NCI-H1092 treated with DMSO at 0.1 percent for 48 hours (cell line): ENCODE data around the gene WFIKKN2.

ENCODE experiments used
- DNase-seq: peaks from one replicate; lab custom pipeline; 2025; lab: John Stamatoyannopoulos, UW

Gene WFIKKN2

DNA sequence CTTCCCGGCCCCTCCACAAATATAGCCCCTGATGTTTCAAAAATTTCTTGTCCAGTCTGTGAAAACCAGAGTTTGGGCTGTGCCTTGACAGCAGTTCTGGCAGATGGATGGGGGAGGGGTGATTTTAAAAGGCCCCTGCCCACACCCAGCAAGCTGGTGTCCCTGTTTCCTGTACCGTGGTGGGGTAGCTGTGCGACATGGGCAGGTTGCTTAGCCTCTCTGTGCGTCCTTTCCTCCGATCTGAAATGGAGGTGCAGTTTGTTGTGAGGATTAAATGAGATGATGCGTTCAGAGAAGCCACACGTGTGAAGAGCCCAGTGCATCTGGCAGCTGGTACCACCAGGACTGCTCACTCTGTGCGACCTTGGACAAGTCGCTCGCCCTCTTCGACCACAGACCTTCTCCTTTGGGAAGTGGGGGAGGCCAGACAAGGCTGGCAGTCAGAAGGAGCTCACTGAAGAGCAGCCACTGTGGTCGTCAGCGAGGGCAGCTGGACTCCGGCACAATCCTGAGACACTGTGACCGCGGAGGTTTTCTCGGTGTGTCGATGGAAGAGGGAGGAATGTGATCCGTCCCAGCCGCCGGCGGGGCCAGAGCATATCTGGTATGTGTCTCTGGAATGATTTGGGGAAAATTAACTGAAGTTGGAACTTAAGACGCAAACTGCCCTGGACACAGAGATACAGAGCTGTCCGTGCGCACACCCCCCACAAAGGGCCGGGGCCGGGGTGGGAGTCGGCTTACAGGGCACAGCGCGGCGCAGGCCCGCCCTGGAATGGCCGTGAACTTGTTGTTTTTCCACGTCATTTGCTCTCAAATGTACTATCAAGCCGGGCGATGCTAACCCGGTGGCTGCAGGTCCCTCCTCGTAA is 721 bp upstream of the WFIKKN2 start:
- DNase-seq = no peak

DNA sequence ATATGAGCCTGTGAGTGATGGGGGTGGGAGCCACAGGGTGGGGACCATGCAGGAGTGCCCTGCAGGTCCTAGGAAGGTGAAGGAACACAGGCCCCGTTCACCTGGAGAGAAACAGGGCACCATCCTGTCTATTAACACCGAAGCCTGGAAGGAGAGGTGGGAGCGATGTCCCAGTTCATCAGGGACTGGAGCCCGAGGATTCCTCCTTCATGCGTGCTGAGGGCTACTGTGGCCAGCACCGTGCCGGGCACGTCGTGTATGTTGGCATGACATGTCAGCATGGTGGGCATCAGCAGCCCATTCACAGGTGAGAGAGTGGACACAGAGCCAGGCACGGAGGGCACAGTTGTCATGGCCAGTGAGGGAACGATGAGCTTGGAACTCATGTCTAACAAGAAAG is 1.4 kb downstream of the WFIKKN2 start:
- DNase-seq = no peak

DNA sequence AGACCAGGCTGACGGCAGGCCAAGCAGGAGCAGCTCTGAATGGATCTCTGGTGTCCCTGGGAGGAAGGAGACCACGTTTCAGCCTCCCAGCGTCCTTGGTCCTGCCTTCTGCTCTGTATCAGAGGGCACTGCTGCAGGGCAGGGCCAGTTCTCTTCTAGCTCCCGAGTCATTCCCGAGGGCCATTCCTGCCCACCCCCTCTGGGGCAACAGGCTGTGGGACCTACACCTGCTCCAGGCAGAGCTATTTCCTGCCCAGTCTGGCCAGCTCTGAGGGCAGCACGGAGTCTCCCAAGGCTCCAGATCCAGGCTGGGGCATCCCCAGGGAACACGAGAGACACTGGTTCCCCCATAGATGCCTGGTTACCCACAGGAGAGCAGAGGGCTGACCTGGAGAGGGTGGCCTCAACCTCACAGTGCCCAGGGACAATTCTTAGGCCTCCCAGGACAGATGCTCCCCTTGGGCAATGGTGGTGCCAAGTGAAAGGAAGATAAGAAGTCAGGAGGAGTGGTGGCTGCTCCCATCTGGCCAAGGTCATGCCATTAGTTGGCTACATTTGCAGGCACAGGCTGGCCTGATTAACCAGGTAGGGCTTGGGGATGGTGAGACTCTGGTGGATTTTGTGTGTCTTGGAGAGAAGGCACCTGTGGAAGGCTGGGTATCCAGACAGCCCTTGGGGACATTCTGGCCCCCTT is 2.0 kb downstream of the WFIKKN2 start:
- DNase-seq = no peak

DNA sequence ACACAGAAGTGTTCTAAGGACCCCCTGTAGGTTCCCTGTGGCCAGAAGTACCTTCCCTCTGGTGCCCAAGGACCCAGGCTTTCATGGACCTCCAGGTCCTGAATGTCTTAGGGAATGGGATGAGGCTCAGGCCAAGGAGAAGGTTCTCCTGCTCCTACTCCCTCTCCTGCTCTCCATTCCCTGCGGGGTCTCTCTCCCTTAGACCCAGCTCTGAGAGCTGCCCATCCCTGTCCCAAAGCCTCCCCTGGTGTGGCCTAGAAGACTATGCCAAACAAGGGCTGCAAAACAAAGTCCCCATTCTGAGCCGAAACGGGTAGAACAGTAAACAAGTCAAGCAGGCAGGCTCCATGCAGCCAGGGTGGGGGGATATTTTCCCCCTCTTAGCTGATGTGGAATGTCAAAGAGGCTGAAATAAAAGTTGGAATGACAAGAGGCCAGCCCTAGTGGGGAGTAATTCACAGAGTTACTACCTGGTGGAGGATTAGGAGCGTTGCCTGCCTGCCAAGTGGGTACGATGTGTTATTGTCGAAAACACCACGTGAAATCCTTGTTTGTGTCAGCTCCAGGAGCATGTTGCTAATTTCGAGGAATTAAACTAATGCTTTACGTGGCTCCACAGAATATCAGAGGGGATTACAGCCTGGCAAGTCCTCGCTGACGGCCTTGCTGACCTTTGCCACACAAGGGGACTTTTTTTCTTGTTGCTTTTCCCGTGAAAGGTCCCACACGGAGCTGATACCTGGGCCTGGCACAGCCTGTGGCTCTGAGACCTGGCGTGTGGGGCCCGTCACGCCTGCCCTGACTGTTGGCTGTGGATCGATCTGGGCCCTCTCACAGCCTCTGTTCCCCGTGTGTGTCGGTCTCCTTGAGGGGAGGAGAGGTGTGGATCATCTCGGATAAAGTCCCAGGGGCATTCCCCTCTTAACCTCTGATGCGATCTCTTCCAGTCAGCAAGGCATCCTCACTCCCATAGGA is 2.9 kb downstream of the WFIKKN2 start:
- no peak for DNase-seq

DNA sequence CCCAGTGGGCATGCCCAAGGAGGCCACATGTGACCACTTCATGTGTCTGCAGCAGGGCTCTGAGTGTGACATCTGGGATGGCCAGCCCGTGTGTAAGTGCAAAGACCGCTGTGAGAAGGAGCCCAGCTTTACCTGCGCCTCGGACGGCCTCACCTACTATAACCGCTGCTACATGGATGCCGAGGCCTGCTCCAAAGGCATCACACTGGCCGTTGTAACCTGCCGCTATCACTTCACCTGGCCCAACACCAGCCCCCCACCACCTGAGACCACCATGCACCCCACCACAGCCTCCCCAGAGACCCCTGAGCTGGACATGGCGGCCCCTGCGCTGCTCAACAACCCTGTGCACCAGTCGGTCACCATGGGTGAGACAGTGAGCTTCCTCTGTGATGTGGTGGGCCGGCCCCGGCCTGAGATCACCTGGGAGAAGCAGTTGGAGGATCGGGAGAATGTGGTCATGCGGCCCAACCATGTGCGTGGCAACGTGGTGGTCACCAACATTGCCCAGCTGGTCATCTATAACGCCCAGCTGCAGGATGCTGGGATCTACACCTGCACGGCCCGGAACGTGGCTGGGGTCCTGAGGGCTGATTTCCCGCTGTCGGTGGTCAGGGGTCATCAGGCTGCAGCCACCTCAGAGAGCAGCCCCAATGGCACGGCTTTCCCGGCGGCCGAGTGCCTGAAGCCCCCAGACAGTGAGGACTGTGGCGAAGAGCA is 4.4 kb downstream of the WFIKKN2 start:
- DNase-seq = no peak

DNA sequence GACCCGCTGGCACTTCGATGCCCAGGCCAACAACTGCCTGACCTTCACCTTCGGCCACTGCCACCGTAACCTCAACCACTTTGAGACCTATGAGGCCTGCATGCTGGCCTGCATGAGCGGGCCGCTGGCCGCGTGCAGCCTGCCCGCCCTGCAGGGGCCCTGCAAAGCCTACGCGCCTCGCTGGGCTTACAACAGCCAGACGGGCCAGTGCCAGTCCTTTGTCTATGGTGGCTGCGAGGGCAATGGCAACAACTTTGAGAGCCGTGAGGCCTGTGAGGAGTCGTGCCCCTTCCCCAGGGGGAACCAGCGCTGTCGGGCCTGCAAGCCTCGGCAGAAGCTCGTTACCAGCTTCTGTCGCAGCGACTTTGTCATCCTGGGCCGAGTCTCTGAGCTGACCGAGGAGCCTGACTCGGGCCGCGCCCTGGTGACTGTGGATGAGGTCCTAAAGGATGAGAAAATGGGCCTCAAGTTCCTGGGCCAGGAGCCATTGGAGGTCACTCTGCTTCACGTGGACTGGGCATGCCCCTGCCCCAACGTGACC is 5.0 kb downstream of the WFIKKN2 start:
- no peak for DNase-seq

DNA sequence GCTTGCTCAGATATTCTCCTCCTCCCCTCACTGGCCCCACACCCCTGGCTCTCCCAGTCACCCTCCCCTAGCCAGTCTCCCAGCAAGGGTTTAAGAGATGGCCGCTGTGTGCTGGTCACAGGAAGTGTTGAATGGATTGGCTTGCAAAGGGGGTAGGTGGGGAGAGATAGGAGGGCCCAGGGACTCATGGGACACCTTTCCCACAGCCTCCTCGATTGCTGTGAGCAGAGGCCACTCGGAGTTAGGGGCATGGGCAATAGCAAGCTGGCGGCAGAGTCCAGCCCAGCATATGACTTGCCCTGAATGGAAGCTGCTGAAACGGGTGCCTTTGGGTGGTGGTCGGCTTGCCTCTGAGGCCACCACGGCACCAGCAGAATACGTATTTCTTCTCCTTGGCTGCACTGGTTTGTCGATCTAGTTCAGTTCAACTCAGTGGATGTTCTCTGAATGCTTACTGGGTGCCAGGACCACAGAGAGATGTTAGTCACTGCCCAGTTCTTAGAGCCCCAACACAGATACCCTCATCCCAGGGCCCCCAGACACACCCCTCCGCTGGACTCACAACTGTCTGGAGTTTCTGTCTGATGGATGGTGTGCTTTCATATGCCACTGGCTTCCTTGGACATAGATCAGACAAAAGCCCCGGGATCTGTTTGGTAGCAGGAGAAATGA is 6.0 kb downstream of the WFIKKN2 start:
- no peak for DNase-seq

DNA sequence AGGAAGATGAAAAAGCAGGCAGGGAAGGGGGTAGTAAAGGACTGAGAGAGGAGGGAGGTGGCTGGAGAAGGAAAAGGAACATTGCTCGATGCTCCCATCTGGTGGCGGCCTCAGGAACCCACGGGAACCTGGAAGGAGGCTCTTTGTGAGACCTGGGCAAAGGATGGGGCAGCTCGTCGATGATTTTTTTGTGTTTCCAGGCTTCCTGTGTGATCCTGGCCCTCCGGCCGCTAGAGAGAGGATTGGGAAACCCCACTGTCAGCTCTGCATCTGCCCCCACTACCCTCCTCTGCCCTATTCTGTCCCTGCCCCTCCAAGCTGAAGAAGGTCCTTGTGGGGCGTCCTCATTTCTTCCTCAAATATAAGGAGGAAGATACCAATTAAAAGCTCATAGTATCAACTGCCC is 6.6 kb downstream of the WFIKKN2 start:
- DNase-seq = peak; percentile 65

DNA sequence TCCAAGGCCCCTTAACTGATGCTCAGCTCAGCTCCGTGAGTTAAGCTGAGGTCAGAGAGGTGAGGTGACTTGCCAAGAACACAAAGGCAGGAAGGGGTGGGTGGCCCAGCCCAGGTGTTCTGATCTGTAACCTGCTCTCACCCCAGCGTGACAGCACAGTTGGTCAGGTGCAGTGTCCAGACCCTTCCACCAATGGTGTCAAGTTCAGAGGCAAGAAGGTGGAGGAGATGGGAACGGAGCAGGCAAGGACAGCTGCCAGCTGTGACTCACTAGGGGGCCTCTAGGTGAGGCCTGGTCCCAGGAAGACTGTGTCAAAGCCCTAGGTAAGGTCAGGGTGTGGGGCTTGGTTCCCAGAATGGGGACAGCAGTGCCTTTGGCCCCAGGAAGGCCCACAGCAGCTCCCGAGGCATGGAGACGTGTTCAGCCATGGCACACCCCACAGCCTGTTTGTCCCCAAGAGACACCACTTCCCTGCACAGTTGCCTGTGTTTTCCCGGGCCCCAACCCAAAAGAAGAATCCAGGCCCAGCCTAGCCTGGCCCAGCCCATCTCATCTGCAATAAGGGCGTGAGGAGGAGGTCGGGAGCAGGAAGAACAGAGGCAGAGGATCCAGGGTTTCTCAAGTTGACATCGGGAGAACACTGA is 7.2 kb downstream of the WFIKKN2 start:
- DNase-seq = no peak

DNA sequence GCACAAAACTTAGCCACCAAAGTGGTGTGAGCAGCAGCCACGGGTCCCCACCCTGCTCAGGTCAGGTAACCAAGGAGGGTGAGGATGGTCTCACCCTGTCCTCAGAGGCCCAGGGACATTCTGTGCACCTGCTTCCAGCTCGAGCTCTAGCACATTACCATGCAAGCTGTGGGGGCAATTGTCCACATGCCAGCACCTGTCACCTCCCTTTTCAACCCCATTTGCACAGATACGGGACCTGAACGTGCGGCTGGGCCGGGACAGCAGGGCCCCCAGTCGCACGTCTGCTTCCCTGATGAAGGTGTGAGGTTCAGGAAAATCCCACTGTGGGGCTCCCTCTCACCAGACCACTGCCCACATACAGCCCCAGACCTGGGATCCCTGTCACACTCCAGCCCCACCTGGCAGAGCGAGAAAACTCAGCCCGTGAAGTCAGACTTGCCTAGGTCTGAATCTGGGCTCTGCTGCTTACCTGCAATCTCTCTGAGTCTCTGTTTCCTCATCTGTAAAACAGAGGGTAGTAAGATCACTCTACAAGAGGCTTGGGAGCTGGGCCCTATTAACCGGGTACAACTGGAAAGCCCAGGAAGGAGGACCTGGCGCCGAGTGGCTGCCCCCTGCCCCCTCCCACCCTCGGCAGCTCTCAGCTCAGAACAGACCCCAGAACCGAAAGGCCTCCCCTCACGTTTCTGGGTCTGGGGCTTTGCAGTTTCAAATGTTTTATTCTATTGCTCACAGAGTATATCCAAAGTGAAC is 7.9 kb downstream of the WFIKKN2 start:
- no peak for DNase-seq

DNA sequence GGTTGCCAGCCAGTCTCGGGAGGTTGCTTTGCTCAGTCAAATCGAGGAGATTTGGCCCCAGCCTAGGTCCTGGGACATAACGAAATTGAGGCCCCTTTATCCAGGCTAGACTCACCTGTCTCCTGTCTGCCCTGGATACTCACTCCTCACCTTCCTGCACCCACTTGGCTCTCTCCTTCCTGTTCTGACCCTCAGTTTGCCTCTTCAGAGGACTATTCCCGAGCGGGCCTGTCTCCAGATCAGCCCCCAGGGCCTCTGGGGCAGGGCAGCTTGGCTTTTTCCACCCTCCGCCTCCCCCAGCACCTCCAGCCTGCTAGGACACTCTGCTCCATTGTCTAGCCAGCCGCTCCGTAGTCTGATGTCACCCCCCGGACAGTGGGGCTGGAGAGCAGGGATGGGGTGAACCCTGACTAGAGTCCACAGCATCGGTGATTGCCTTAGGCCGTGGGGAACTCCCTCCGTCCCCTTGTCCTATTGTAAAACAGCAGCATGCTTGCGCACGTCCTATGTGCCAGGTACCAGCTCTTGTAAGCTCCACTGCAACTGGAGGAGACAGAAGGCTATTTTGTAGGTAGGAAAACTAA is 8.8 kb downstream of the WFIKKN2 start:
- DNase-seq = no peak

DNA sequence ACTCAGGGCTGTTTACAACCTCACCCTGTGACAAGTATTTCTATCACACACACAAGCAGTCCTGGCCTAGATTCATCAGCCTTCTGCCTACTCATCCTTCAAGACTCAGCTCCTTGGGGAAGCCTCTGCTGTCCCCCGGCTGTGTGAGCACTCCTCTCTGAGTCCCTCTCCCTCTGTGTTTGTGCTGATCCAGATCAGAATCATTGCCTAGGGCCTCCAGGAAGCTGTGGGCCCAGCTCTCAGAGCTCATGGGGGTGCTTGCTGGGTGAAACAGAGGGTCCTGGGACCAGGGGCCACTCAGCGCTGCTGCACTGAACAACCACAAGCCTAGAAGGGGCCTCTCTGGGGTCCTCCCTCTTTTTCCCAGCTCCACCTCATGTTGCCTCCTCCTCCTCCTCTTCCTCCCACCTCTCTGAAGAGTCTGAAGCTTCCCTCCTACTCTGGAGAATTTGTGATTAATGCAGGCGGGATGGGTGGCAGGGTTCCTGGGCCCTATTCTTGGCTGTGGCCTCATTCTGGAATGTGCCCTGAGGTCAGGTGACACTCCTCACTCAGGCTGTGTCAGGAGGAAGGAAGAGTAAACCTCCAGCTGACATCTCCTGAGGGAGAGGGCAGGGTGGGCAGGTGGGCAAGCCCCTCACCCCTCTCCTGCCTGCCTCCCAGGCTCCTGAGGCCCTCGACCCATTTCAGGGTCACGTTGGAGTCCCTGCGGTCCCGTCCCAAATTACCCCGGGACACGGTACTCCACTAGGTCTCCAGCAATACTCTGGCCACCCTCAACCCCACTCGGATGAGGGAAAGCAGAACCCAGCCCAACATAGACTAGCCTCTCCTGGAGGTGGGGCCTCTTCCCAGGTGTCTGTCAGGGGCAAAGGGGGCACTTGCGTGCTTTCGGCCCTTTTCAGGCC is 10.1 kb downstream of the WFIKKN2 start:
- no peak for DNase-seq

DNA sequence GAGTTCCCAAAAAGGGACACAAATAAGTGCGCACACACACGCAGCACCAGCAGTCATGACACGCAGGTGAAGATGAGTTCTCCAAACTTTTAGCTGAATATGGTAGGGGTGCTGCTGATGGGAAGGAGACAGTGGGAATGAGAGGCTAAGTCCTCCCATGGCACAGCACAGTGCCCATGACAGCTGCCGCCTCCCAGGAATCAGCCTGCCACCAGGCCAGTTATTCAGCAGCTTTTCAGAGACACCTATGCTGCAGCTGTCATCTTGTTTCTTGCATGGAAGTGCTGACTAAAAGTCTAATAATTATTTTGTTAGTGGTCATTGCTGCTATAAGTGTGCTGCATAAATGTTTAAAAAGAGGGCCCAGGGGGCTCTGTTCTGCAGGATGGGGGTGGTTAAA is 12.2 kb downstream of the WFIKKN2 start:
- DNase-seq = no peak

DNA sequence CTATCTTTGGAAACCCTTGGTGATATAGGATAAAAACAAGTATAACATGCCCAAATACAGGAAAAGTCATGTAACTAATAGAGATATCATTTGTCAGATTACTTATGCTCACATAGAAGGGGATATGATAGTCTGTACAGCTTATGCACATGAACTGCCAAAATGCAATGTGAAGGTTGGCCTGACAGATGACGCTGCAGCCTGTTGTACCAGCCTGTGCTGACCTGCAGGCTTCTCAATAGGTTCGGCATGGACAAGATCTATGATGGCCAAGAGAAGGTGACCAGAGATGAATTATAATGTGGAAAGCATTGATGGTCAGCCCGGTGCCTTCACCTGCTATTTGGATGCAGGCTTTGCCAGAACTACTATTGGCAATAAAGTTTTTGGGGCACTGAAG is 12.7 kb downstream of the WFIKKN2 start:
- DNase-seq = no peak

DNA sequence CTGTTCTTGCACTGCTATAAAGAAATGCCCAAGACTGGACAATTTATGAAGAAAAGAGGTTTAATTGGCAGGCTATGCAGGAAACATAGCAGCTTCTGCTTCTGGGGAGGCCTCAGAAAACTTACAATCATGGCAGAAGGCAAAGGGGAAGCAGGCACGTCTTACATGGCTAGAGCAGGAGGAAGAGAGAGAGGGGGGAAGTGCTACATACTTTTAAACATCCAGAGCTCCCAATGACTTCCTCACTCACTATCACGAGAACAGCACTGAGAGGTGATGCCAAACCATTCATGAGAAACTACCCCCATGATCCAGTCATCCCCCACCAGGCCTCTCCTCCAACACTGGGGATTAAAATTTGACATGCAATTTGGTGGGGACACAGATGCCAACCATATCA is 13.3 kb downstream of the WFIKKN2 start:
- no peak for DNase-seq

DNA sequence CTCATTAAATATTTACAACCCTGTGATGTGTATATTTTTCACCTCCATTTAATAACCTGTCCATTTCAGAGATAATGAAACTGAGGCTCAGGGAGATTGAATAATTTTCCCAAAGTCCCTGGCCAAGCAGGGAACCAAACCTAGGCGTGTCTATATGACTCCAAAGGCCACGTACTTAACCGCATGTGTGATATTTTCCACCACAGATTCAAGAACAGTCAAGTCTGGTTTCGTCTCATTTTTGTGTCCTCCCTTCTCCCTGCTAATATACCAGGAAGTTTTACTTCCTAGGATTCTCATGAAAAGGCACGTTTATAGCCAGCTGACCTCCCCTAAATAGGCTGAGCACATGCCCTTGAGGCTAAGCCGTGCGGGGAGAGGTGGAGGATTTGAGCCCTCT is 15.3 kb downstream of the WFIKKN2 start:
- DNase-seq = no peak

DNA sequence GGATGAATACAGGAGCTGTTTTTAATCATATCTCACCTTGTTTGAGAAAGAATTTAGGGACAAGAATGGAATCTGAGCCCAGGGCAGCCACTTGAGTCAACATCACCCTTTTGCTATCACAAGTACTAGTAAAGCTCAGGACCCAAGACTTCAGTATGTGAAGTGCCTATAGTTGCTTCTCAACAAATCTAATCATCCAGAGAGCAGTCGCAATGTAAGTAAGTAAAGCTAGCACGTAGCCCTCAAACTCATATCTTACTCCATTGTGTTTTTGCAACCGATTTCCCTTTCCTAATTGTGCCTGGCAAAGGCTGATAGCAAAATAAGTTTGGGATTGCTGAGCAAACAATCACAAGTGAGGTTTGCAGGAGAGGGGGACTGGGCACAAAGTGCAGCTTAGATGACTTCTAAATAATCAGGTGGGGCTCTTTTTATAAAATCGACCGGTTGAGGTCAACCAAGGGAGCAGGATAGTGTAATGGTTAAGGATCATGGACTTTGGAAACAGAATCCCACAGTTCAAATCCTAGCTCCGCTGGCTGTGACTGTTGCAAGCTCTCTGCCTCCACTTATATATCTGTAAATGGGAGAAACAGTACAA is 17.7 kb downstream of the WFIKKN2 start:
- DNase-seq = no peak

DNA sequence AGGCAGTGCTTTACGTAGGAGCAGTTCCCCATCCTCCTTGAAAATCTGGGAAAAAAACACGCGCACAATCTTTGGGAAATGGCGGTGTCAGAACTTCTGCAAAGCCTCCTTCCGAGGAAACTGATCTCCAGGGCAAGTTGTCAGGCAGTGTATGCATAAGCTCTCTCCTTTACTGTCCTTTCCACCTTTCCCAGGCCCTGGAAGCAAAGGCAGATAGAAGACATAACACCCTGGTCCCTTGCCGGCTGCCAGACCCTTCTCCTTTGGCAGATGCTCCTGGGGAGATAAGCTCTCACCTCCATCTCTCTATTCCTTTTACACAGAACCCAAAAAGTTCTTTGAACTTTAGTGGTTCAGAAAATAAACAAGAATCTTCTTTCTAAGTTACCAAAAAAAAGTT is 18.4 kb downstream of the WFIKKN2 start:
- DNase-seq = no peak
